GM21423 (cell line): ENCODE data around the gene SLC26A4.
A peak's percentile ranks its signal among the peaks of the same experiment; 100 is the strongest.

Experiments used
- ATAC-seq: cut with Tn5 transposase; IDR thresholded peaks from one replicate; pipeline ENCODE4 v1.9.1; 2021; ENCODE audit warnings: mild to moderate bottlenecking, moderate library complexity; ENCODE audit not compliant: unreplicated experiment

The SLC26A4 gene

GRCh38 chr7:107658467-107658866, 2.2 kb upstream of the SLC26A4 start:
- no peak for ATAC-seq

GRCh38 chr7:107659666-107660065, 962 bp upstream of the SLC26A4 start:
- no peak for ATAC-seq

- peak; percentile 52 for ATAC-seq
Observed at GRCh38 chr7:107661081-107661864, 645 bp downstream of the SLC26A4 start.

GRCh38 chr7:107661865-107662379, 1.3 kb downstream of the SLC26A4 start:
- ATAC-seq: no peak

GRCh38 chr7:107663196-107663595, 2.6 kb downstream of the SLC26A4 start:
- ATAC-seq: no peak

DNA sequence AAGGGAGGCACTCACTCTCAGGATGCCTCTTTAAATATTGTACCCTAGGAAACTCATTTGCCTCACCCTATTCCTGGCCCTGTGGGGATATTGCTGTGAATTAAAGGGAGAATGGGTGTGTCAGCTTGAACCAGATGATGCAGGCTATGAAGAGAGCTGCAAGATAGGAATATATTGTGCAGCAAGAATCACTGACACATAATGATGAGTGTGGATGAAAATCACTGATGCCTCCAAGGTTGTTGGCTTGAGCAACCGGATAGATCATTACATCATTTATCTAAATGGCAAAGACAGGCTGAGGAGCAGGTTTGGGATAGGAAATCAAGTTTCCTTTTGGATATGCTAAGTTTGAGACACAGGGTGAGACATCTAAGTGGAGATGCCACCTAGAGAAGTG, 6.2 kb downstream of the SLC26A4 start:
- no peak for ATAC-seq

DNA sequence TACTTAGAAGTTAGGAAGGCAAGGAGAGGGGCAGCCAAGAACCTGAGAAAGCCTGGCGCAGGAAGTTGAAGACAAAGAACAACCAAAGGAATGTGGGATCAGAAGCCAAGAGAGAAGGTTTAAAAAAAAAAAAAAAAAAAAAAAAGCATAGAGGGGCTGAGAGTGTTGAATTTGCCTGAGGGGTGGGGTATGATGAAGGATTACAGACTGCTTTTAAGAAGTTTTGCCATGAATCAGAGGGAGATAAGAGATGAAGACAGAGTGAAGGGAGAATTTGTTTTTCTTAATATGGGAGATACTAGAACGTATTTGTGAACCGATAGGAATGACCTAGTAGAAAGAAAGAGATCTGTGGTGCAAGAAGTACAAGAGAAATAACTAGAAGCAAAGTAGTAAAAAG, 6.7 kb downstream of the SLC26A4 start:
- no peak for ATAC-seq

GRCh38 chr7:107668296-107668695, 7.7 kb downstream of the SLC26A4 start:
- ATAC-seq: no peak

- no peak for ATAC-seq
Observed at GRCh38 chr7:107672183-107672582, 11.6 kb downstream of the SLC26A4 start.

DNA sequence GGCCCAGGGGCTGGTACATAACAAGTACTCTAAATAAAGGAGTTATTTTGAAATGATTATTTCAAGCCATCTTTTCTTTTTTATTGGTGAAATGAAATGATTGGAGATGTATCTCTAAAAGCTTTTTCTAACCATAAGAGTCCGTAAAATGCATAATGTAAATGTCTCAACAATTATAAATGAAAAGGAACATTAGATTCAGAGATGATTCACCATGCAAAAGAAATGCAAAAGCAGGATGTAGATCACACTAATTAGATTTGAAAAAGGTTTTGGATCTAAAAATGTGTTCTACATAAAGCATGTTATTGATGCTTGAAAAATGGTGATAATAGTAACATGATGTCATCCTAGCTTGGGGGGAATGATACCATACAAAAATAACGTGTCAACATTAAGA, 15.6 kb downstream of the SLC26A4 start:
- no peak for ATAC-seq

DNA sequence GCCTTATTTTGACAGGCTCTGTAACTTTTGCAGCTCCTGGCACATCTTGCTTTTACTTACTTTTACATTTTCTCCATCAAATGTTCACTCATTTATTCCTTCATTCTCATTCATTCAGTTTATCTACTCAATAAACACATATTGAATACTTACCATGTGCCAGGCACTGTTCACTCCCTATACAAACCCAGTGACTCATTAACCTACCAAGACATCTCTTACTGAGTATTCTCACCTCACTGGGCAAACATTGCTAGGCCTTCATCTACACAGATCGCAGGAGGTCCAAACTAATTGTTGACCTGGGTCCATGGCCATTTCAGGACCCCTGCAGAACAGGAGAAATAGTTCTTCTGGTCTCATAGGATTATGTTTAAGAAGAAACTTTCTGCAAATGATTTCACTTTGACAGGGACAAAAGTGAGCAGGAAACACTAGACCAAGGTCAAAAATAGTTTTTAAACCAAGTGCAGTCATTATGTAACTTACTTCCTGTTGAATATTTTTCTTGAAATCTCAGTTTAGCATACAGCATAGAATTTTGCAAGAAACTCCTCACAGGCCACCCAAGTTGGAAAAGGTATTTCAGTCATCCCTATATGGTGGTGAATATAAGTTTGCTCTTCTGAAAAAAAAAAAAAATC, 17.6 kb downstream of the SLC26A4 start:
- peak; percentile 59 for ATAC-seq

- ATAC-seq: no peak
Observed at GRCh38 chr7:107680478-107680877, 19.9 kb downstream of the SLC26A4 start.

- ATAC-seq: no peak
Observed at GRCh38 chr7:107682886-107683285, 22.3 kb downstream of the SLC26A4 start.

DNA sequence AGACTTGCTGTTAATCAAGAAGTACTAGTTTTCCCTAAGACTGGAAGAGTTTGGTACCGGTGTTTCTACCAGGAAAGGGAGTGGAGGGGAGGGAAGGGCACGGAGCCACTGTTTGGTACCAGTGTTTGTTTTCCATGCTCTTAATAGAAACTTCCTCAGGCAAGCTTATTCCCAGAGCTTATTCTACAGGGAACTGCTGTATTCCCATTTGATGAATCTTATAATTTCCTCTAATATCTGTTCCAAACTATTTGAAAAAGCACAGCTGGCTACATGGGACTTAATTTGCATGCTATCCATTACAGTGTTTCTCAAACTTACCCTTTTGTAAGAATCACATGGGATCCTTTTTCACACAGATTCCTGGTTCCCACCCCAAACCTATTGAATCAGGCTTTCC, 23.7 kb downstream of the SLC26A4 start:
- no peak for ATAC-seq

DNA sequence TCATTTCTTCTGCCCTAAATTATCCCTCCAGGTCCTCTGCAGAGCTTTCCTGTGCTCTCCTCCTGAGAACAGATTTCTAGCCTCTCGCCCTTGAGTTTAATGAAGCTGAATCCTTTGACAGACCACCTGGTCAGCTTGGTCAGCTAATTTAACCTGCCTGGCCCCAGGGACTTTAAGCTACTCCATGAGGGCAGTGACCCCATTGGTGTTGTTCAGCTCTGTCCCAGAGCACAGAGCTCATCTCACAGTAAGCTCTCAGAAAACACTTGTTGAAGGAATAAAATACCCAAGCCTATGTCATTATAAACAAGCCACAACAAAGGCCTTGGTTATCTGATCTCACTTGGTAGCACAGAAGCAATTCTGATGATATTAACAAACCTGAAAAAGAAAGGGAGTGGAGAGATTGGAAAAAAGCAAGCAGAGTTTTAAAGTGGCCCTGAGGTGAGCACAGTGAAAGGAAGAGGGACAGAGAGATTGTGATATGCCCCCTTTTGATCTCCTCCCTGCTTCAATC, 24.4 kb downstream of the SLC26A4 start:
- ATAC-seq: no peak

- no peak for ATAC-seq
Observed at GRCh38 chr7:107686816-107687387, 26.3 kb downstream of the SLC26A4 start.

- no peak for ATAC-seq
Observed at GRCh38 chr7:107687656-107688055, 27.0 kb downstream of the SLC26A4 start.

DNA sequence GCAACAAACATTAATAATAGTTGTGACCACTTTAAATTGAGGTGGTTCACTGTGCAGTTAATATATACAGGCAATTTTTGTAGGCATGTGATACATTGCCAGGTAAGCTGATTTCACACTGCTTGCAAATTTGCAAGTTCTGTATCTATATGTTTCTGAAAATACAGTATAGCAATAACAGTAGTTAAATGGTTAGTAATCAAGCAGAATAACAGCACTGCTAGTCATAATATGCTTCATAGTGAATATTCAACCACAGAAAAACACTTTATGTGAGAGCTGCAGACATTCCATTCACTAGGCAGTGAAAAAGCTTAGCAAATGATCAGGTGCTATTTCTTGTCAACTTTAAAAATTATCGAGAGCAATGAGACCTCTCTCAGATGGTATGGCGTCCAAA, 28.9 kb downstream of the SLC26A4 start:
- ATAC-seq: no peak

DNA sequence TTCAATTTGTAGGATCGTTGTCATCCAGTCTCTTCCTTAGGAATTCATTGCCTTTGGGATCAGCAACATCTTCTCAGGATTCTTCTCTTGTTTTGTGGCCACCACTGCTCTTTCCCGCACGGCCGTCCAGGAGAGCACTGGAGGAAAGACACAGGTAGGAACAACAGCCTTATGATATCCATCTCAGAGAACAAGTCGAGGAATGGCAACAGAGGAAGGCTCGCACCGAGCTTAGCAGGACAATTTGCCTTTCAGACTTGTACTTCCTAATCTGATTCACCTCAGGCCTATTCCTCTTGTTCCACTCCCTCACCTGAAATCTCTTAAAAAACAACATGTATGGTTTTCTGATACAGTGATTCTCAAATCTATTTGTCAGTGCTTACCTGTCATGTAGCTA, 29.5 kb downstream of the SLC26A4 start:
- no peak for ATAC-seq

GRCh38 chr7:107690611-107691010, 30.0 kb downstream of the SLC26A4 start:
- ATAC-seq: no peak

DNA sequence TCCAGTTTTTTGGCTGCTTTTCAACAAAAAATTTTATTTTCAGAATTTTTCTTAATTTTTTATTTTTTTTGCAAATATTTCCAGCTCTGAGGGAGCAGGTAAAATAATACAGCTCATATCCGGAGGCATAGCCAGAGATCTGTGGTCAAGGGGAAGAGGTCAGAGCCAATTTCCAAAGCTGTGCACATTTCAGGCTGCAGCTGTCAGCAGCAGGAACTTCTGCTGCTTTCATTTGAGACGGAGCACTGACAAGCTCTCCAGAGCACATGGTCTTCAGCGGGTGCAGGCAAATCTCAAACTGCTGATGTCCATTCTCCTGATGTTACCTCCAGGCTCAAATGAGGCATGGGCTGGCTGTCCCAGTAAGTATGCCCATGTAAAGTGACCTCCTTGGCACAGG, 31.1 kb downstream of the SLC26A4 start:
- no peak for ATAC-seq

DNA sequence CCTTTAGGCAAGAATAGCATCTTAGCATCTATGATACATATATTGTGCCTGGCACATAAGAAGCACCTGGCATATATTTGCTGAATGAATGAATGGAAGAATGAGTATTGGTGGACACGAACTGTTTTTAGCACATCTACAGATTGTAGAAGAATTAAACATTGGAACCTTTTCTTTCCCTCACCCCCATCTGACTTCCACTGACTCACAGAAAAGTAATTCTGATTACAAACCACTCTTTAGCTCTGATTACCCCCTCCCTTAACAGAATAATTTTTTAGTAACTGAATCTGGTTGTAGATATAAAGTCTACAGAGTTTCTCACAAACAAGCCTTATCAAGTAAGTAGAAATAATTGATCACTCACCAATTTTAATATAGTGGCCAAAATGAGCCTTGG, 31.9 kb downstream of the SLC26A4 start:
- no peak for ATAC-seq
